K562 (cell line): ENCODE results near the gene SFRP2. TPM values are rescaled to one million over a fixed set of nuclear protein-coding genes. Genes with fewer than 3 reads are reported as not detected.

Source experiments
- ATAC-seq: fragments of 200-7000 bp; cut with Tn5 transposase; 3 replicates; pipeline ENCODE4 v1.9.1; 2020; ENCODE audit warnings: moderate library complexity
- Bru-seq: library from RNA; stranded (reverse); fragments of 400-500 nt; gene quantifications from one replicate; lab custom pipeline; 2021; lab: Mats Ljungman, UMichigan
- BruChase-seq, 2 experiments: library from RNA; stranded (reverse); fragments of 400-500 nt; gene quantifications; one replicate each; lab custom pipeline; 2021; lab: Mats Ljungman, UMichigan
- BruUV-seq: library from RNA; stranded (reverse); fragments of 400-500 nt; replicated peaks from 2 replicates; lab custom pipeline; 2021; lab: Mats Ljungman, UMichigan
- CTCF ChIA-PET: fragments of 300-600 bp; formaldehyde crosslinking; extraction: SDS; loops from one replicate; lab custom pipeline; 2021; ENCODE audit warnings: low intra/inter-chr PET ratio; lab: Yijun Ruan, JAX
- POLR2A ChIA-PET: fragments of 300-600, 350-650 bp; sonication (Branson Sonifier 250); formaldehyde crosslinking; extraction: SDS; loops from one replicate; lab custom pipeline; 2021; ENCODE audit warnings: antibody characterized with exemption, inconsistent platforms; lab: Yijun Ruan, JAX
- DNase-seq, 4 experiments: peaks; one replicate each; pipeline versions ENCODE4 v3.0.0 to v3.0.0-alpha.2; 2011 to 2018; ENCODE audit warnings: low spot score in 3 of 4, mixed read lengths in 3 of 4; ENCODE audit errors: extremely low read depth in 1 of 4
- FAIRE-seq: peaks from 2 replicates; lab custom pipeline; 2011; peaks lifted over from hg19 to GRCh38; lab: Jason Lieb, UNC
- H2AFZ ChIP-seq: 2 replicates; pipeline ENCODE4 v1.6.0; 2011; ENCODE audit warnings: low read depth, low read length, control low read depth, inconsistent platforms
- H3K27ac ChIP-seq: fragments of 200-600 bp; 3 replicates; pipeline ENCODE4 v1.8.0; 2011; ENCODE audit warnings: low read depth, mild to moderate bottlenecking, control low read depth, inconsistent platforms, low read length, moderate library complexity, mixed read lengths; ENCODE audit errors: extremely low read depth
- H3K27me3 ChIP-seq, 2 experiments: fragments of 300-600 bp in 1 of 2; 2 replicates in 1 of 2; 3 replicates in 1 of 2; pipeline versions ENCODE4 v1.6.0 to v1.8.0; 2011; ENCODE audit warnings: inconsistent platforms in 2 of 2, low read length in 2 of 2, mild to moderate bottlenecking in 1 of 2, mixed read lengths in 1 of 2, moderate library complexity in 1 of 2; ENCODE audit not compliant: control insufficient read depth in 2 of 2, insufficient read depth in 2 of 2
- H3K36me3 ChIP-seq: fragments of 300-600 bp; 3 replicates; pipeline ENCODE4 v1.8.0; 2011; ENCODE audit warnings: mild to moderate bottlenecking, low read length, inconsistent platforms; ENCODE audit not compliant: control insufficient read depth, insufficient read depth
- H3K4me1 ChIP-seq, 2 experiments: fragments of 200-600 bp in 1 of 2; replicated peaks in 1 of 2; 2 replicates in 1 of 2; 3 replicates in 1 of 2; pipeline versions ENCODE4 v1.5.1 to v1.8.0; 2011; ENCODE audit warnings: inconsistent platforms in 2 of 2, low read length in 2 of 2, mild to moderate bottlenecking in 1 of 2, mixed read lengths in 1 of 2, moderate library complexity in 1 of 2; ENCODE audit not compliant: control insufficient read depth in 2 of 2, insufficient read depth in 2 of 2
- H3K4me2 ChIP-seq: 2 replicates; pipeline ENCODE4 v1.6.1; 2011; ENCODE audit warnings: low read length, control low read depth, inconsistent platforms, mixed read lengths; ENCODE audit not compliant: insufficient read depth
- H3K4me3 ChIP-seq: fragments of 200-600 bp; sonication (generic), shearing (Covaris generic); 2 replicates; pipeline ENCODE4 v1.5.1; 2016; ENCODE audit warnings: control low read depth, inconsistent platforms
- H3K79me2 ChIP-seq: fragments of 200-600 bp; 3 replicates; pipeline ENCODE4 v1.8.0; 2011; ENCODE audit warnings: low read length, inconsistent platforms; ENCODE audit not compliant: control insufficient read depth, insufficient read depth
- H3K9ac ChIP-seq, 2 experiments: 2 replicates each; pipeline versions ENCODE4 v1.6.0 to v1.6.1; 2011; ENCODE audit warnings: low read depth in 2 of 2, low read length in 2 of 2, control low read depth in 1 of 2, inconsistent platforms in 1 of 2, mild to moderate bottlenecking in 1 of 2, mixed read lengths in 1 of 2; ENCODE audit not compliant: insufficient read depth in 1 of 2
- H3K9me1 ChIP-seq: one replicate; pipeline ENCODE4 v1.6.0; 2011; ENCODE audit warnings: inconsistent platforms, mild to moderate bottlenecking, low read length, moderate library complexity; ENCODE audit not compliant: control insufficient read depth, insufficient read depth
- H3K9me3 ChIP-seq: replicated peaks from 2 replicates; pipeline ENCODE4 v1.5.1; 2011; ENCODE audit warnings: low read depth, low read length, inconsistent platforms; ENCODE audit not compliant: control insufficient read depth, insufficient read depth
- H4K20me1 ChIP-seq: replicated peaks from 2 replicates; pipeline ENCODE4 v1.6.1; 2011; ENCODE audit warnings: low read length, inconsistent platforms, mixed read lengths; ENCODE audit not compliant: control insufficient read depth, insufficient read depth
- CHD2 ChIP-seq: IDR thresholded peaks from 2 replicates; pipeline ENCODE4 v1.6.1; 2011; ENCODE audit warnings: low read depth, low read length
- E2F1 ChIP-seq: sonication (generic); formaldehyde crosslinking; IDR thresholded peaks from 2 replicates; pipeline ENCODE4 v1.8.1; 2023; ENCODE audit warnings: mild to moderate bottlenecking, missing genetic modification reagents, moderate library complexity
- ETV5 ChIP-seq: sonication (generic); formaldehyde crosslinking; IDR thresholded peaks from 2 replicates; pipeline ENCODE4 v1.4.0; 2020; ENCODE audit warnings: low read depth, mild to moderate bottlenecking, missing genetic modification reagents
- HCFC1 ChIP-seq: IDR thresholded peaks from 2 replicates; pipeline ENCODE4 v1.6.1; 2012; ENCODE audit warnings: low read depth, low read length, improper control_type of control experiment
- ILK ChIP-seq: fragments of 450-650 bp; IDR thresholded peaks from 2 replicates; pipeline ENCODE4 v1.6.1; 2016; ENCODE audit warnings: missing genetic modification characterization, low read depth, mild to moderate bottlenecking, missing compliant biosample characterization, moderate library complexity, borderline replicate concordance
- LCOR ChIP-seq: sonication (generic); formaldehyde crosslinking; IDR thresholded peaks from 2 replicates; pipeline ENCODE4 v1.8.0; 2022; ENCODE audit warnings: mild to moderate bottlenecking, missing genetic modification reagents
- MCM3 ChIP-seq: fragments of 450-650 bp; IDR thresholded peaks from 2 replicates; pipeline ENCODE4 v1.6.1; 2016
- NR1H2 ChIP-seq: sonication (generic); formaldehyde crosslinking; IDR thresholded peaks from 2 replicates; pipeline ENCODE4 v1.4.0; 2020; ENCODE audit warnings: mild to moderate bottlenecking, missing genetic modification reagents
- RBBP5 ChIP-seq: fragments of 200-600 bp; sonication (generic); IDR thresholded peaks from 2 replicates; pipeline ENCODE4 v1.6.1; 2012; ENCODE audit warnings: borderline replicate concordance, mild to moderate bottlenecking, low read length, control low read depth, inconsistent platforms; ENCODE audit not compliant: insufficient read depth, poor library complexity, severe bottlenecking
- SMARCE1 ChIP-seq: fragments of 450-650 bp; IDR thresholded peaks from 2 replicates; pipeline ENCODE4 v1.7.1; 2016; ENCODE audit warnings: mild to moderate bottlenecking
- TFE3 ChIP-seq: fragments of 450-650 bp; formaldehyde crosslinking; IDR thresholded peaks from 2 replicates; pipeline ENCODE4 v1.4.0; 2020; ENCODE audit warnings: mild to moderate bottlenecking, mixed read lengths
- ZKSCAN1 ChIP-seq: fragments of 150-350 bp; IDR thresholded peaks from 2 replicates; pipeline ENCODE4 v1.6.1; 2016; ENCODE audit warnings: low read depth, low read length
- WGBS: fragments of 100-300 bp; shearing (Covaris generic); methylation state at CpG from one replicate; pipeline ENCODE4 v1.1.6; 2016; ENCODE audit warnings: low coverage, mixed read lengths; ENCODE audit not compliant: insufficient coverage; ENCODE audit errors: missing lambda C conversion rate; 5-methylcytosine and 5-hydroxymethylcytosine counted together
- in situ Hi-C: fragments of 300-500 bp; cut with MboI; formaldehyde crosslinking; loops from 4 replicates; pipeline ENCODE4 v1.15.0; 2018; ENCODE audit warnings: inconsistent platforms, mixed read lengths
- intact Hi-C: fragments of 100-400 bp; cut with micrococcal nuclease; formaldehyde crosslinking; loops from 2 replicates; pipeline ENCODE4 v1.14.2; 2022
- long read RNA-seq, 3 experiments: library from polyadenylated mRNA in 2 of 3; library from RNA in 1 of 3; unstranded in 2 of 3; stranded (forward) in 1 of 3; transcript quantifications; one replicate each; pipeline ENCODE4 v2.0.0, GENCODE V29; 2019 to 2022
- polyA minus RNA-seq, 3 experiments: library from RNA; depleted of rRNA, polyadenylated mRNA; stranded (reverse); fragments of >200 nt; gene quantifications; 2 replicates each; pipeline ENCODE4 v1.2.3, GENCODE V29; 2011
- polyA plus RNA-seq, 8 experiments: library from polyadenylated mRNA; depleted of rRNA in 4 of 8; stranded (reverse) in 5 of 8; unstranded in 3 of 8; fragments of >200 nt; fragmentation: Nextera tagmentation in 2 of 8; fragmentation: Illumina TruSeq in 1 of 8; extraction: Ambion mirVana in 2 of 8; extraction: Trizol in 1 of 8; gene quantifications; 2 replicates each; pipeline versions ENCODE4 v1.2.1 to v1.2.3, GENCODE V29; 2011 to 2014; ENCODE audit warnings: inconsistent platforms in 1 of 8, missing spikeins in 1 of 8
- total RNA-seq, 7 experiments: library from RNA; depleted of rRNA in 6 of 7; stranded (reverse); fragments of >200 nt in 6 of 7; fragmentation: Illumina TruSeq in 2 of 7; extraction: Trizol in 2 of 7; gene quantifications; 2 replicates each; pipeline versions ENCODE4 v1.2.1 to v1.2.3, GENCODE V29; 2011 to 2021; ENCODE audit warnings: low replicate concordance in 1 of 7

Gene SFRP2
- total RNA-seq (2011; cell fraction: chromatin; rRNA removed; ENCODE audit: low replicate concordance) = not detected in 2 replicates
- not detected in 2 replicates for total RNA-seq (2011; cell fraction: nucleolus; rRNA removed)
- not detected in 2 replicates for total RNA-seq (2011; cell fraction: nucleoplasm; rRNA removed)
- not detected in 2 replicates for total RNA-seq (2014; rRNA removed)
- not detected in 2 replicates for total RNA-seq (2014; rRNA removed; fragmentation: Illumina TruSeq; extraction: Trizol)
- total RNA-seq (2015; rRNA removed; fragmentation: Illumina TruSeq; extraction: Trizol) = not detected in 2 replicates
- total RNA-seq (2021) = 0.29 and 0.38 TPM in 2 replicates
- polyA plus RNA-seq (2011; rRNA removed) = not detected in 2 replicates
- polyA plus RNA-seq (2011; cell fraction: cytosol; rRNA removed) = not detected in 2 replicates
- not detected in 2 replicates for polyA plus RNA-seq (2011; cell fraction: nucleus; rRNA removed)
- polyA plus RNA-seq (2012) = 0.06 TPM in 1 of 2 replicates, not detected in the other
- not detected in 2 replicates for polyA plus RNA-seq (2014; fragmentation: Illumina TruSeq; extraction: Trizol)
- not detected for polyA plus RNA-seq (2014; fragmentation: Nextera tagmentation; extraction: Ambion mirVana)
- not detected in 2 replicates for polyA plus RNA-seq (2014; rRNA removed)
- polyA minus RNA-seq (2011; rRNA and poly(A)+ RNA removed) = not detected in 2 replicates
- polyA minus RNA-seq (2011; cell fraction: cytosol; rRNA and poly(A)+ RNA removed) = not detected in 2 replicates
- polyA minus RNA-seq (2011; cell fraction: nucleus; rRNA and poly(A)+ RNA removed) = not detected in 2 replicates
- Bru-seq, nascent RNA = not detected
- BruChase-seq, experiment 1, labeled RNA remaining after a 2-hour chase = not detected
- not detected for BruChase-seq, experiment 2, labeled RNA remaining after a 6-hour chase
- long read RNA-seq, experiment 1 = 0 reads
- long read RNA-seq, experiment 2 = 0 reads
- long read RNA-seq, experiment 3 = 0 reads

GRCh38 chr4:153788413-153789276 lies at the start of gene SFRP2:
Gene SFRP2 (minus strand): TSS chr4:153789083. CDS start chr4:153788835, 248 bp downstream.
- no TSS peak for BruUV-seq
- no peak within 1 kb of the TSS for H3K27ac ChIP-seq
- in situ Hi-C loops (no loop called here), intact Hi-C loops (loop anchor here (10.0 kb wide), 1 partner anchor 526 kb away; no protein-coding TSS in a partner anchor)
- peaks cover 3 to 30% of the 10 kb centered on the region in 2 experiments; a peak in 4 of 5 replicates for H3K4me1 ChIP-seq
- H3K36me3 ChIP-seq = no peaks in the 10 kb centered on the region
- peaks cover 37 to 60% of the 10 kb centered on the region in 2 experiments for H3K27me3 ChIP-seq
- H3K4me2 ChIP-seq = no peak within 1 kb of the TSS
- CTCF ChIA-PET = no interaction called here
- FAIRE-seq = no peak
- DNase-seq = no peak
- no peak within 1 kb of the TSS for H3K4me3 ChIP-seq
- ATAC-seq = no peak
- no peak within 1 kb of the TSS for H3K9ac ChIP-seq
- no peaks in the 10 kb centered on the region for H3K9me1 ChIP-seq
- H4K20me1 ChIP-seq = peaks cover 3% of the 10 kb centered on the region; the same call in 1 of the 2 replicates
- H3K9me3 ChIP-seq = no peaks in the 10 kb centered on the region
- no peak for TF ChIP-seq CHD2
- TF ChIP-seq ETV5 (CRISPR knock-in tag) = no peak
- TF ChIP-seq SMARCE1 = no peak
- no peak for TF ChIP-seq RBBP5
- no peak for TF ChIP-seq MCM3
- TF ChIP-seq ILK (tag) = no peak
- TF ChIP-seq ZKSCAN1 = no peak
- no peak for TF ChIP-seq LCOR
- no peak for TF ChIP-seq HCFC1
- TF ChIP-seq E2F1 (CRISPR knock-in tag) = no peak
- no peak for TF ChIP-seq NR1H2 (CRISPR knock-in tag)
- no peak for TF ChIP-seq TFE3 (CRISPR knock-in tag)
- 11% methylated on average over 52 of the region's 72 CpGs for WGBS
- POLR2A ChIA-PET = no interaction called here
- no peaks in the 10 kb centered on the region for H3K79me2 ChIP-seq
- no peak within 1 kb of the TSS for H2AFZ ChIP-seq
